Measurements from ENCODE around the gene PRDM12. TPM values are rescaled to one million over a fixed set of nuclear protein-coding genes. Genes with fewer than 3 reads are reported as not detected.

PRDM12 gene
- polyA plus RNA-seq, 1 donor (not counting 4 experiments of a cell fraction or from before 2014, with no cell fraction given), result not detected

- FAIRE-seq (peak; percentile 26), DNase-seq (ENCODE audit: low read depth, low spot score) (no peak)
- Histone ChIP-seq H3K4me3 (ENCODE audit: control insufficient read depth in 2 of 3, extremely low read depth in 1 of 3, insufficient read depth in 2 of 3, low read depth in 1 of 3, low read length in 3 of 3) (no peak overlapping the region), H3K4me2 (ENCODE audit: control insufficient read depth, extremely low read depth, insufficient read depth, low read depth, low read length) (no peak overlapping the region), H3K27ac (ENCODE audit: control insufficient read depth, insufficient read depth, low read length) (no peak overlapping the region), H3K79me2 (ENCODE audit: control insufficient read depth, insufficient read depth, low read length) (peaks cover 23% of the 10 kb centered on the region), H3K9ac (ENCODE audit: control insufficient read depth, extremely low read depth, insufficient read depth, low read length) (no peak overlapping the region), H3K9me3 (ENCODE audit: control insufficient read depth, low read depth, low read length) (no peaks in the 10 kb centered on the region), H3K4me1 (ENCODE audit: control insufficient read depth, extremely low read depth, insufficient read depth, low read length) (peaks cover 4% of the 10 kb centered on the region), H3K9me1 (ENCODE audit: control insufficient read depth, extremely low read depth, insufficient read depth, low read length) (peaks cover 3% of the 10 kb centered on the region), H4K20me1 (ENCODE audit: control insufficient read depth, extremely low read depth, insufficient read depth, low read length) (peaks cover 17% of the 10 kb centered on the region), H2AFZ (ENCODE audit: control insufficient read depth, low read length) (no peak overlapping the region), H3K36me3 (ENCODE audit: control insufficient read depth in 2 of 2, extremely low read depth in 1 of 2, insufficient read depth in 2 of 2, low read length in 2 of 2) (peaks cover 31 to 49% of the 10 kb centered on the region in 2 experiments), H3K27me3 (ENCODE audit: control insufficient read depth, extremely low read depth, insufficient read depth, low read length) (no peaks in the 10 kb centered on the region)
- TF ChIP-seq CTCF (optimal IDR thresholded peaks at IDR 0.05 in 1 of 3, IDR thresholded peaks at IDR 0.05 in 1 of 3, conservative IDR thresholded peaks at IDR 0.05 in 1 of 3; ENCODE audit: extremely low read depth in 1 of 3, insufficient read depth in 2 of 3, low read length in 3 of 3), result peak; percentile 94 to 98 (median 98)
- TF ChIP-seq EZH2 (IDR thresholded peaks at IDR 0.05; ENCODE audit: low read length), result no peak
- dilution Hi-C loops (cut with MboI; ENCODE audit: extremely low pct_ligation_motif_present, low sequenced_read_pairs), result no loop called here
These were observed 36.9 kb downstream of the PRDM12 start for GRCh38 chr9:130701059-130702022.

GRCh38 chr9:130703501-130703900 lies 39.1 kb downstream of the PRDM12 start:
- Histone ChIP-seq H3K4me3 (ENCODE audit: control insufficient read depth in 2 of 3, extremely low read depth in 1 of 3, insufficient read depth in 2 of 3, low read depth in 1 of 3, low read length in 3 of 3) (no peak overlapping the region), H3K79me2 (ENCODE audit: control insufficient read depth, insufficient read depth, low read length) (peaks cover 11% of the 10 kb centered on the region), H3K27ac (ENCODE audit: control insufficient read depth, insufficient read depth, low read length) (no peak overlapping the region), H3K9ac (ENCODE audit: control insufficient read depth, extremely low read depth, insufficient read depth, low read length) (no peak overlapping the region), H2AFZ (ENCODE audit: control insufficient read depth, low read length) (no peak overlapping the region), H4K20me1 (ENCODE audit: control insufficient read depth, extremely low read depth, insufficient read depth, low read length) (peaks cover 15% of the 10 kb centered on the region), H3K9me3 (ENCODE audit: control insufficient read depth, low read depth, low read length) (no peaks in the 10 kb centered on the region), H3K27me3 (ENCODE audit: control insufficient read depth, extremely low read depth, insufficient read depth, low read length) (no peaks in the 10 kb centered on the region), H3K4me1 (ENCODE audit: control insufficient read depth, extremely low read depth, insufficient read depth, low read length) (no peaks in the 10 kb centered on the region), H3K9me1 (ENCODE audit: control insufficient read depth, extremely low read depth, insufficient read depth, low read length) (no peaks in the 10 kb centered on the region), H3K36me3 (ENCODE audit: control insufficient read depth in 2 of 2, extremely low read depth in 1 of 2, insufficient read depth in 2 of 2, low read length in 2 of 2) (peaks cover 22 to 39% of the 10 kb centered on the region in 2 experiments), H3K4me2 (ENCODE audit: control insufficient read depth, extremely low read depth, insufficient read depth, low read depth, low read length) (no peak overlapping the region)
- TF ChIP-seq CTCF (optimal IDR thresholded peaks at IDR 0.05 in 1 of 3, IDR thresholded peaks at IDR 0.05 in 1 of 3, conservative IDR thresholded peaks at IDR 0.05 in 1 of 3; ENCODE audit: extremely low read depth in 1 of 3, insufficient read depth in 2 of 3, low read length in 3 of 3), result no peak
- no peak for TF ChIP-seq EZH2 (IDR thresholded peaks at IDR 0.05; ENCODE audit: low read length)
- DNase-seq (ENCODE audit: low read depth, low spot score) (no peak), FAIRE-seq (no peak)
- dilution Hi-C loops (cut with MboI; ENCODE audit: extremely low pct_ligation_motif_present, low sequenced_read_pairs), result no loop called here
